Measurements from ENCODE around the gene MCRIP1. TPM values are rescaled to one million over a fixed set of nuclear protein-coding genes. Genes with fewer than 3 reads are reported as not detected.

The MCRIP1 gene
- total and polyA plus RNA-seq, 4 donors: 93.5 to 310 (median 132) TPM

DNA sequence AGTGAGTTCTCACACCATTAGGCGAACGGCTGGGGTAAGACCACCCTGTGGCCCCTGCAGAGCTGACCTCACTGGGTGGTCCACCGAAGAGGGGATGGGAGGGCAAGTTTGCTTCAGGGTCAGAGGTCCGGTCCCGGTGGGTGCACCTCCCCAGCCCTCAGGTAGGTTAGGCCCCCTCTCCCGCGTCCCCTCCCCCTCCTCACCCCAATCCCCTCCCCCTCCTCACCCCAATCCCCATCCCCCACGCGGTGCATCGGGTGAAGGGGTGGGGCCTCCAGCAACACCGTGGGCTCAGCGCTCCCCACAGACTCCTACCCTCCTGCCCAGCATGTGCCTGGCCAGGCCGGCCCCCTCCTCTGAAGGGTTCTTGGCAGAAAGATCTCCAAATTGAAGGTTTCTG is 13.4 kb downstream of the MCRIP1 start:
- peaks cover 0 to 3% of the 10 kb centered on the region in 2 donors for H3K36me3 ChIP-seq (ENCODE audit: control insufficient read depth in 1 of 2, insufficient read depth in 2 of 2, low read length in 1 of 2)
- DNase-seq (no peak), ATAC-seq (ENCODE audit: low FRiP score) (no peak)
- no peaks in the 10 kb centered on the region for H3K27me3 ChIP-seq (ENCODE audit: control insufficient read depth in 1 of 2, insufficient read depth in 2 of 2, low read length in 1 of 2)
- no peak overlapping the region for H3K27ac ChIP-seq (ENCODE audit: low read depth in 1 of 2, low read length in 2 of 2)
- H3K4me3 ChIP-seq (ENCODE audit: low read length in 2 of 2): no peak overlapping the region
- WGBS, 2 donors: 15 to 20% methylated on average over 12 to 13 of the region's 13 CpGs
- no peaks in the 10 kb centered on the region for H3K4me1 ChIP-seq (ENCODE audit: control insufficient read depth in 1 of 2, insufficient read depth in 2 of 2, low read length in 2 of 2)
- intact Hi-C loops (cut with DNase I): loop anchor here in 1 of 2 donors (5.0 kb wide), 1 partner anchor 43 kb away; the partner anchor contains the start of gene P4HB
- no peaks in the 10 kb centered on the region for H3K9me3 ChIP-seq (ENCODE audit: control insufficient read depth, low read length)

DNA sequence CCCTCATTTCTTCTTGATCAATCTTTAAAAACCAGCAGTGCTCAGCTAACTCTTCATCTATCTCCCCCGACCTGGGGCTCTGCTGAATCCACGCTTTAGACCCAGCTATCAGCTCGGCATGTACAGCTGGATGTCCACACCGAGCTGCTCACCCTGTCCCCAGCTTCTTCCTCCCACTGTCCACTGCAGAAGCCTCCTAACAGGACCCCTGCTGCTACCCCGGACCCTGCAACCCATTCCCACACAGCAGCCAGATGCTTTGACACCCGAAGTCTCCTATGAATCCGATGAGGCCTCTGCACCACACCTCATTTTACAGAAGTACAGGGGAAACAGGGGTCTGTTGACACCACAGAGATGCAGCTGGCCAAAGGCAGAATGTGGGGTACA is 15.3 kb downstream of the MCRIP1 start:
- no peaks in the 10 kb centered on the region for H3K4me1 ChIP-seq (ENCODE audit: control insufficient read depth in 1 of 2, insufficient read depth in 2 of 2, low read length in 2 of 2)
- peaks cover 0 to under 1% of the 10 kb centered on the region in 2 donors for H3K36me3 ChIP-seq (ENCODE audit: control insufficient read depth in 1 of 2, insufficient read depth in 2 of 2, low read length in 1 of 2)
- H3K4me3 ChIP-seq (ENCODE audit: low read length in 2 of 2): no peak overlapping the region
- no peak overlapping the region for H3K27ac ChIP-seq (ENCODE audit: low read depth in 1 of 2, low read length in 2 of 2)
- H3K9me3 ChIP-seq (ENCODE audit: control insufficient read depth, low read length): no peaks in the 10 kb centered on the region
- intact Hi-C loops (cut with DNase I): no loop called here
- no peaks in the 10 kb centered on the region for H3K27me3 ChIP-seq (ENCODE audit: control insufficient read depth in 1 of 2, insufficient read depth in 2 of 2, low read length in 1 of 2)
- 49 to 53% methylated on average over 7 of the region's 7 CpGs for WGBS, 2 donors
- ATAC-seq (ENCODE audit: low FRiP score) (no peak), DNase-seq (no peak)

DNA sequence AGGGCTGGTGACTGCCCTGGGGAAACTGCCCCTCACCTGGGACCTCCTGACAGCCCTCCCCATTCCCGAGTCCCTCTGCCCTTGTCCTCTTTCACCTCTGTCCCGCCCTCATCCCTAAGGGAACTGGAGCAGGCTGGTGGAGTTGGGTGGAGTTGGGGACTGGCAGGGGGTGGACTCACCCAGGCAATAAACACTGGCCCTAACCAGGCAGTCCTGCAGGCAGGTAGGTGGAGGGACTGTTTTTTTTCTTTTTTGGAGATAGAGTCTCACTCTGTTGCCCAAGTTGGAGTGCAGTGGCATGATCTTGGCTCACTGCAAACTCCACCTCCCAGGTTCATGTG is 17.5 kb downstream of the MCRIP1 start:
- Histone ChIP-seq H3K4me3 (ENCODE audit: low read length in 2 of 2) (no peak overlapping the region), H3K27me3 (ENCODE audit: control insufficient read depth in 1 of 2, insufficient read depth in 2 of 2, low read length in 1 of 2) (no peaks in the 10 kb centered on the region), H3K27ac (ENCODE audit: low read depth in 1 of 2, low read length in 2 of 2) (no peak overlapping the region), H3K9me3 (ENCODE audit: control insufficient read depth, low read length) (no peaks in the 10 kb centered on the region), H3K4me1 (ENCODE audit: control insufficient read depth in 1 of 2, insufficient read depth in 2 of 2, low read length in 2 of 2) (no peaks in the 10 kb centered on the region), H3K36me3 (ENCODE audit: control insufficient read depth in 1 of 2, insufficient read depth in 2 of 2, low read length in 1 of 2) (no peaks in the 10 kb centered on the region)
- intact Hi-C loops (cut with DNase I): no loop called here
- DNase-seq (no peak), ATAC-seq (ENCODE audit: low FRiP score) (no peak)
- WGBS, 2 donors: 53 to 69% methylated on average over 2 of the region's 2 CpGs

DNA sequence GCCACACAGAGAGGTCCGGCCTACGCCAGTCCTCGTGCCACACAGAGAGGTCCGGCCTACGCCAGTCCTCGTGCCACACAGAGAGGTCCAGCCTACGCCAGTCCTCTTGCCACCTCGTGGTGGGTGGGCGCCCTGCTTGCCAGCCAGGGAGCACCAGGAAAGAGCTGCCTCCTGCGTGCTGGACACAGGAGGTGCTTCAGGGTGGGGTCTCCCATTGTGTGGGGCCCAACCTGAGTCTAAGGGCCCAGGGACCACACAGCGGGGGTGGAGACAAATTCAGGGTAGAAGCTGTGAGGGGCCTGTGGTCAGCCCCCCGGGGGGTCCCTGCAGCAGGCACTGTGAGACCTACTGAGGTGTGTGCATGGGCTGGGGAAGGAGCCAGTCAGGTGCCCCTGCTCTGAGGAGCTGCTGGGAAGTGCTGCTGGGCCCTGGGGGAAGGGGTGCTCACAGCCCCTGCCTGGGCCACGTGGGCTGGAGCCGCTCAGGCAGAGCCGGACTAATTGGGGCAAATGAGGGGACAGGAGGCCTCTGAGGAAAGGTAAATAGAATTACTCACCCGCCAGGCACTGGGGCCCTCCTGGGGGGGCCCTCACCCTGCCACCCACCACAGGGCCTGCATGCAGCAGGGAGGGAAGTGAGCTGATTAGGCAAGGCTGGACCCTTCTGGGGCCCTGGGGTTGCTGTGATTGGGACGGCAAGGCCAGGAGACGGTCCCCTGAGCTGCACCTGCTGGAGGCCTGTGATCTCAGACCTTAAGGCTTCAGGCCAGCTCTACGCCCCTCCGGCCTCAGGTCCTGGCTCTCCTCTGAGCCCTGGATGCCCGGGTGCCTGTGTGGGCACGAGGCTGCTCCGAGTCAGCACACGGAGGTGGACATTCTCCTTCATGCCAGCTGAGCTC is 18.1 kb downstream of the MCRIP1 start:
- H3K27ac ChIP-seq (ENCODE audit: low read depth in 1 of 2, low read length in 2 of 2): no peak overlapping the region
- H3K4me3 ChIP-seq (ENCODE audit: low read length in 2 of 2): no peak overlapping the region
- no peak for DNase-seq
- no peaks in the 10 kb centered on the region for H3K36me3 ChIP-seq (ENCODE audit: control insufficient read depth in 1 of 2, insufficient read depth in 2 of 2, low read length in 1 of 2)
- H3K27me3 ChIP-seq (ENCODE audit: control insufficient read depth in 1 of 2, insufficient read depth in 2 of 2, low read length in 1 of 2): no peaks in the 10 kb centered on the region
- intact Hi-C loops (cut with DNase I): no loop called here
- WGBS, 2 donors: 60 to 67% methylated on average over 22 to 24 of the region's 24 CpGs
- no peaks in the 10 kb centered on the region for H3K9me3 ChIP-seq (ENCODE audit: control insufficient read depth, low read length)
- H3K4me1 ChIP-seq (ENCODE audit: control insufficient read depth in 1 of 2, insufficient read depth in 2 of 2, low read length in 2 of 2): no peaks in the 10 kb centered on the region
- ATAC-seq (ENCODE audit: low FRiP score): no peak

DNA sequence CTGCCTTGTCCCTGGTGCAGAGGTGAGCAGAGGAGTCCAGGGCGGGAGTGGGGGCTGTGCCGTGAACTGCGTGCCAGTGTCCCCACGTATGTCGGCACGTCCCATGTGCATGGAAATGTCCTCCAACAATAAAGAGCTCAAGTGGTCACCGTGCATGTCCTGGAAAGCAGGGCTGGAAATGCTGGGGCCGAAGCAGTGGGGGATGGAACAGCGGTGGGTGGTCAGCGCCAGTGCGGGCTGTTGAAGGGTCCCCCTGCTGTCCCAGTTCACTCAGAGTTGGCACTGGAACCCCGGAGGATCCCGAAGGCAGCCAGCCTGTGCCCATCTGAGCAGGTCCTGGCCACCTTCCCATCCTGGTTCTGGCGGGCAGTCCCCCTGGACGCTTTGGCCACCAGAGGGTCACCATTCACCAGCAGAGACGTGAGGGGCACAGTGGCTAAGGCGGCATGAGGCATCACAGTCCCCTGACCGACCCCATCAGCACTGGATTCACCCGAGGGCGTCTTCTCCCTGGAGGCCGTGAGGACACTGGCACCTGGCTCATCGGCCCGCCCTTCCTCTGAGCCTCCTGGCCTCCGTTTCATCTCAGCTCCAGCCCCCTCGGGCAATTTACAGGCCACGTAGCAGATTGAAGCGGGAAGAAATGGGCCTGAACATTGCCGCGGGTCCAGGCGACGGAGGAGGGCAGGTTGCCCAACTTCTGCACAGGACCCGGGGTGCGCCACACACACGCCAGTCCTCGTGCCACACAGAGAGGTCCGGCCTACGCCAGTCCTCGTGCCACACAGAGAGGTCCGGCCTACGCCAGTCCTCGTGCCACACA is 19.0 kb downstream of the MCRIP1 start:
- Histone ChIP-seq H3K36me3 (ENCODE audit: control insufficient read depth in 1 of 2, insufficient read depth in 2 of 2, low read length in 1 of 2) (no peaks in the 10 kb centered on the region), H3K4me1 (ENCODE audit: control insufficient read depth in 1 of 2, insufficient read depth in 2 of 2, low read length in 2 of 2) (no peaks in the 10 kb centered on the region), H3K27ac (ENCODE audit: low read depth in 1 of 2, low read length in 2 of 2) (no peak overlapping the region), H3K4me3 (ENCODE audit: low read length in 2 of 2) (no peak overlapping the region), H3K27me3 (ENCODE audit: control insufficient read depth in 1 of 2, insufficient read depth in 2 of 2, low read length in 1 of 2) (no peaks in the 10 kb centered on the region), H3K9me3 (ENCODE audit: control insufficient read depth, low read length) (no peaks in the 10 kb centered on the region)
- DNase-seq (no peak), ATAC-seq (ENCODE audit: low FRiP score) (no peak)
- intact Hi-C loops (cut with DNase I): no loop called here
- WGBS, 2 donors: 90 to 93% methylated on average over 38 to 41 of the region's 41 CpGs

DNA sequence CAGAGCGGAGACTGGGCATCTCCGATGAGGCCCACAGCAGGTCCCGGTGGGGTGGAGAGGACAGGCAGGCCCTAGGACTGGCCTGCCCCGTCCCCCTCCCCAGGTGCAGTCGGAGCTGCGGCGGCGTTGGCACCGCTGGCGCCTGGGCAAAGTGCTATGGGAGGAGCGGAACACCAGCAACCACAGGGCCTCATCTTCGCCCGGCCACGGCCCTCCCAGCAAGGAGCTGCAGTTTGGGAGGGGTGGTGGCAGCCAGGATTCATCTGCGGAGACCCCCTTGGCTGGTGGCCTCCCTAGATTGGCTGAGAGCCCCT is 19.8 kb downstream of the MCRIP1 start:
- DNase-seq: no peak
- WGBS, 2 donors: 89 to 90% methylated on average over 15 of the region's 15 CpGs
- H3K4me3 ChIP-seq (ENCODE audit: low read length in 2 of 2): no peak overlapping the region
- no peaks in the 10 kb centered on the region for H3K36me3 ChIP-seq (ENCODE audit: control insufficient read depth in 1 of 2, insufficient read depth in 2 of 2, low read length in 1 of 2)
- H3K4me1 ChIP-seq (ENCODE audit: control insufficient read depth in 1 of 2, insufficient read depth in 2 of 2, low read length in 2 of 2): no peaks in the 10 kb centered on the region
- no peak overlapping the region for H3K27ac ChIP-seq (ENCODE audit: low read depth in 1 of 2, low read length in 2 of 2)
- H3K9me3 ChIP-seq (ENCODE audit: control insufficient read depth, low read length): no peaks in the 10 kb centered on the region
- no peaks in the 10 kb centered on the region for H3K27me3 ChIP-seq (ENCODE audit: control insufficient read depth in 1 of 2, insufficient read depth in 2 of 2, low read length in 1 of 2)
- intact Hi-C loops (cut with DNase I): no loop called here
- ATAC-seq (ENCODE audit: low FRiP score): no peak

DNA sequence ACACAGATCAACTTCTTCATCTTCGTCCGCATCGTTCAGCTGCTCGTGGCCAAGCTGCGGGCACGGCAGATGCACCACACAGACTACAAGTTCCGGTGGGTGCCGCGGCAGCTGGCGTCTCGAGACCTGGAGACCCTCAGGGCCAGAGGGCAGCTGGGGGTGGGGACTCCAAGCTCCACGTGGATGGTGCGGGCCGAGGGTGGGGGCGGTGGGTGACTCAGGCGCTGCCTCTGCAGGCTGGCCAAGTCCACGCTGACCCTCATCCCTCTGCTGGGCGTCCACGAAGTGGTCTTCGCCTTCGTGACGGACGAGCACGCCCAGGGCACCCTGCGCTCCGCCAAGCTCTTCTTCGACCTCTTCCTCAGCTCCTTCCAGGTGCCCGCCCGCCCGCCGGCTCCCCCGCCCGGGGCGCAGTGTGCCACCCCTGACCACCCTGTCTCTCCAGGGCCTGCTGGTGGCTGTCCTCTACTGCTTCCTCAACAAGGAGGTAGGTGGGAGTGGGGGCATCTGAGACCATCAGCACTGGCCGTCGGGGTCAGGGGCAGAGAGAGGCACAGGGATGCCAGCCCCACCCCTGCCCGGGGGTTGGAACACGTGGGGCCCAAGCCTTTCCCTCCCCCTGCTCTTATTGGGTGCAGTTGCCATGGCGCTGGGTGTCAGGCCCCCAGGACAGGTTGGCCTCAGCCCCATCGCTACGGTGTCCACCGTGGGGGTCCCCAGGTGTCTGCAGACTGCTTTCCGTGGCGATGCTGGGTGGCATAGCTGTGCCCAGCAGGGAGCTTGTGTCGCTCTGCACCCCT is 20.3 kb downstream of the MCRIP1 start:
- Histone ChIP-seq H3K4me1 (ENCODE audit: control insufficient read depth in 1 of 2, insufficient read depth in 2 of 2, low read length in 2 of 2) (no peaks in the 10 kb centered on the region), H3K27ac (ENCODE audit: low read depth in 1 of 2, low read length in 2 of 2) (no peak overlapping the region), H3K9me3 (ENCODE audit: control insufficient read depth, low read length) (no peaks in the 10 kb centered on the region), H3K4me3 (ENCODE audit: low read length in 2 of 2) (no peak overlapping the region), H3K27me3 (ENCODE audit: control insufficient read depth in 1 of 2, insufficient read depth in 2 of 2, low read length in 1 of 2) (no peaks in the 10 kb centered on the region), H3K36me3 (ENCODE audit: control insufficient read depth in 1 of 2, insufficient read depth in 2 of 2, low read length in 1 of 2) (no peaks in the 10 kb centered on the region)
- ATAC-seq (ENCODE audit: low FRiP score) (no peak), DNase-seq (no peak)
- WGBS, 2 donors: 84 to 88% methylated on average over 43 to 45 of the region's 45 CpGs
- intact Hi-C loops (cut with DNase I): no loop called here

DNA sequence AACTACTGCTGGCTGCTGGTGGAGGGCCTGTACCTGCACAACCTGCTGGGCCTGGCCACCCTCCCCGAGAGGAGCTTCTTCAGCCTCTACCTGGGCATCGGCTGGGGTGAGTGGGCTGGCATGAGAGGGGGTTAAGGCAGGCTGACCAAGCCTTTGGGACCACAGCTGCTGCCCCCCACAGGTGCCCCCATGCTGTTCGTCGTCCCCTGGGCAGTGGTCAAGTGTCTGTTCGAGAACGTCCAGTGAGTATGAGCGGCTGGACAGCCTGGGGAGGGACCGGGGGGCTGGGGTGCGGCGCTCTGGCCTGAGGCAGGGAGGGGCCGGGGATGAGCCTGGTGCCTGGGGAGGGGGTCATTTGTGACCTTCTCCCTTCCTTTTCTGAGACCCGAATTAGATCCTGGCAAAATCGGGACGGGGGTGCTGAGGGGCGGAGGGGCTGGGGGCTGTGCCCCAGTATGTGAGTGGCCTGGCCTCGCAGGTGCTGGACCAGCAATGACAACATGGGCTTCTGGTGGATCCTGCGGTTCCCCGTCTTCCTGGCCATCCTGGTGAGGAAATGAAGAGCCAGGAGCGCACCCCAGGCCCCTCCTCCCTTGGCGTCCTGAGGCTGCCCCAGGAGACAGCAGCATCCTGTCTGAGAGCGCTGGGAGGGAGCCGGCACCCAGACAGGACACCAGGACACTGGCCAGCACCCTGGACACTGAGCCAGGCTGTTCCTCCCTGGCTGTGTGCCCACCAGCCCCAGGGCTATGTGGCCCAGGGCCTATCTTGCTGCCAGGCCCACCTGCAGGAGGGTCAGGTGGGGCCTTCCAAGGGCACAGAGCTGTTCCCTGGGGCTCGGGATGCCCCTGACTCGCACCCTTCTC is 21.2 kb downstream of the MCRIP1 start:
- intact Hi-C loops (cut with DNase I): no loop called here
- DNase-seq: no peak
- 78 to 84% methylated on average over 23 to 24 of the region's 24 CpGs for WGBS, 2 donors
- H3K27me3 ChIP-seq (ENCODE audit: control insufficient read depth in 1 of 2, insufficient read depth in 2 of 2, low read length in 1 of 2): no peaks in the 10 kb centered on the region
- H3K4me3 ChIP-seq (ENCODE audit: low read length in 2 of 2): no peak overlapping the region
- H3K36me3 ChIP-seq (ENCODE audit: control insufficient read depth in 1 of 2, insufficient read depth in 2 of 2, low read length in 1 of 2): no peaks in the 10 kb centered on the region
- no peaks in the 10 kb centered on the region for H3K9me3 ChIP-seq (ENCODE audit: control insufficient read depth, low read length)
- no peak overlapping the region for H3K27ac ChIP-seq (ENCODE audit: low read depth in 1 of 2, low read length in 2 of 2)
- no peaks in the 10 kb centered on the region for H3K4me1 ChIP-seq (ENCODE audit: control insufficient read depth in 1 of 2, insufficient read depth in 2 of 2, low read length in 2 of 2)
- ATAC-seq (ENCODE audit: low FRiP score): no peak

All from aorta (tissue), 5 donors.